ENCODE data around the gene DIP2A.

- TF ChIP-seq POLR2A (IDR thresholded peaks at IDR 0.05) (no peak), CTCF (IDR thresholded peaks at IDR 0.05) (no peak)
Measured at GRCh38 chr21:46603228-46603627, 144.5 kb downstream of the DIP2A start.
